Astrocyte of the spinal cord (primary cell): Measurements from ENCODE around the gene DYRK4.

ENCODE experiments used
- DNase-seq: peaks from one replicate; pipeline ENCODE4 v3.0.0; 2011; ENCODE audit warnings: low read depth, low spot score
- H3K4me3 ChIP-seq: 2 replicates; pipeline ENCODE4 v1.5.1; 2011; ENCODE audit warnings: low read depth, mild to moderate bottlenecking, low read length, moderate library complexity
- in situ Hi-C: cut with HindIII; loops from 2 replicates; pipeline ENCODE4 v1.10.0; 2017; ENCODE audit warnings: low sequenced_read_pairs
- TF ChIP-seq, protein P1 (sequence below): IDR thresholded peaks from 2 replicates; pipeline ENCODE4 v1.5.1; 2012; ENCODE audit warnings: low read depth, mild to moderate bottlenecking, low read length, inconsistent platforms

DYRK4 gene

DNA sequence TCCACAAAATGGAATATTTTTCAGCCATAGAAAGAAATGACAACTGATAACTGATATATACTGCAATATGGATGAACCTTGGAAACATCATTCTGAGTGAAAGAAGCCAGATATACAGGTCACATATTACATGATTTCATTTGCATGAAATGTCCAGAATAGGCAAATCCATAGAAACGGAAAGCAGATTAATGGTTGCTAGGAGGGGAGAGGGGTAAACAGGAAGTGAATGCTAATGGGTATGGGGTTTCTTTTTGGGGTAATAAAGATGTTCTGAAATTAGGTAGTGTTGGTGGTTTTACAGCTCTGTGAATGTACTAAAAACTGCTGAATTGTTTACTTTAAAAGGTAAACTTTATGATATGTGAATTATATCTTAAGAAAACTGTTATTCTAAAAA, 16.8 kb upstream of the DYRK4 start:
- DNase-seq: no peak
- in situ Hi-C loops: no loop called here
- no peak overlapping the region for H3K4me3 ChIP-seq
- TF ChIP-seq, protein P1, sequence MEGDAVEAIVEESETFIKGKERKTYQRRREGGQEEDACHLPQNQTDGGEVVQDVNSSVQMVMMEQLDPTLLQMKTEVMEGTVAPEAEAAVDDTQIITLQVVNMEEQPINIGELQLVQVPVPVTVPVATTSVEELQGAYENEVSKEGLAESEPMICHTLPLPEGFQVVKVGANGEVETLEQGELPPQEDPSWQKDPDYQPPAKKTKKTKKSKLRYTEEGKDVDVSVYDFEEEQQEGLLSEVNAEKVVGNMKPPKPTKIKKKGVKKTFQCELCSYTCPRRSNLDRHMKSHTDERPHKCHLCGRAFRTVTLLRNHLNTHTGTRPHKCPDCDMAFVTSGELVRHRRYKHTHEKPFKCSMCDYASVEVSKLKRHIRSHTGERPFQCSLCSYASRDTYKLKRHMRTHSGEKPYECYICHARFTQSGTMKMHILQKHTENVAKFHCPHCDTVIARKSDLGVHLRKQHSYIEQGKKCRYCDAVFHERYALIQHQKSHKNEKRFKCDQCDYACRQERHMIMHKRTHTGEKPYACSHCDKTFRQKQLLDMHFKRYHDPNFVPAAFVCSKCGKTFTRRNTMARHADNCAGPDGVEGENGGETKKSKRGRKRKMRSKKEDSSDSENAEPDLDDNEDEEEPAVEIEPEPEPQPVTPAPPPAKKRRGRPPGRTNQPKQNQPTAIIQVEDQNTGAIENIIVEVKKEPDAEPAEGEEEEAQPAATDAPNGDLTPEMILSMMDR: no peak

- no peak overlapping the region for H3K4me3 ChIP-seq
- TF ChIP-seq, protein P1: no peak
- in situ Hi-C loops: no loop called here
- DNase-seq: no peak
These were observed 9.8 kb upstream of the DYRK4 start for GRCh38 chr12:4552191-4552590.

GRCh38 chr12:4553943-4554342, 8.1 kb upstream of the DYRK4 start:
- TF ChIP-seq, protein P1: no peak
- no peak overlapping the region for H3K4me3 ChIP-seq
- DNase-seq: no peak
- in situ Hi-C loops: no loop called here

- no peak overlapping the region for H3K4me3 ChIP-seq
- in situ Hi-C loops: no loop called here
- DNase-seq: no peak
- TF ChIP-seq, protein P1: no peak
These were observed 6.2 kb upstream of the DYRK4 start for GRCh38 chr12:4555804-4556203.

GRCh38 chr12:4556735-4557530, 5.1 kb upstream of the DYRK4 start:
- TF ChIP-seq, protein P1: no peak
- H3K4me3 ChIP-seq: no peak overlapping the region
- in situ Hi-C loops: no loop called here
- no peak for DNase-seq

DNA sequence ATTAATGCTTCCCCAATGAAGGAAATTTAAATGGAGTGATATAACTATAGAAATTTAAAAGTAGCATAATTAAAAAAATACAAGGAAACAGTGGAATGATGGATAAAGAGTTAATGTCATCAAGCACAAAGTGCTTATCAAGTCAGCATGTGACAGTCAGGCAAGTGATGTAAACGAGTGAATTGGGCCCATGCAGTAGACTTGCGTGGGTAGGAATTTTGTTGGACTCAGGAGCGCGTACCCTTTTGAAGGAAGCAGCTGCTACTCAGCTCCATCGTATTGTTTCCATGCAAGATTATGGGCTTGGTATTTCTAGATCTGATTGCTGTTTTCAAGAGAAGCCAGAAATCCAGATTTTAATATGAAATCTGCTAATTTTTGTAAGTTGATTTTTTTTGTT, 4.4 kb upstream of the DYRK4 start:
- no peak overlapping the region for H3K4me3 ChIP-seq
- in situ Hi-C loops: no loop called here
- no peak for DNase-seq
- TF ChIP-seq, protein P1: no peak
